Liver (tissue), 9 donors: ENCODE results near the gene PDE2A. TPM values are rescaled to one million over a fixed set of nuclear protein-coding genes. Genes with fewer than 3 reads are reported as not detected.

ENCODE experiments used
- DNase-seq: peaks from one replicate; pipeline ENCODE4 v3.0.0-alpha.2; 2017; ENCODE audit warnings: low spot score
- H3K27ac ChIP-seq, 2 donors: one replicate each; pipeline ENCODE4 v1.7.0; 2013; ENCODE audit warnings: inconsistent platforms in 2 of 2, low read length in 2 of 2, control low read depth in 1 of 2, low read depth in 1 of 2, mild to moderate bottlenecking in 1 of 2
- H3K27me3 ChIP-seq, 4 donors: one replicate each; pipeline versions ENCODE4 v1.6.1 to v1.7.0; 2013; ENCODE audit warnings: low read length in 3 of 4, inconsistent platforms in 1 of 4, mild to moderate bottlenecking in 1 of 4, moderate library complexity in 1 of 4; ENCODE audit not compliant: control insufficient read depth in 4 of 4, insufficient read depth in 4 of 4
- H3K36me3 ChIP-seq, 4 donors: one replicate each; pipeline versions ENCODE4 v1.6.1 to v1.7.0; 2013; ENCODE audit warnings: low read length in 3 of 4, mild to moderate bottlenecking in 3 of 4, low read depth in 1 of 4, moderate library complexity in 1 of 4; ENCODE audit not compliant: control insufficient read depth in 4 of 4, insufficient read depth in 3 of 4
- H3K4me1 ChIP-seq, 4 donors: one replicate each; pipeline versions ENCODE4 v1.6.1 to v1.7.0; 2013; ENCODE audit warnings: low read length in 3 of 4, mild to moderate bottlenecking in 3 of 4, moderate library complexity in 1 of 4; ENCODE audit not compliant: control insufficient read depth in 4 of 4, insufficient read depth in 4 of 4
- H3K4me3 ChIP-seq, 3 donors: one replicate each; pipeline versions ENCODE4 v1.6.1 to v1.7.0; 2013; ENCODE audit warnings: low read length in 3 of 3, control low read depth in 1 of 3, low read depth in 1 of 3, mild to moderate bottlenecking in 1 of 3
- H3K9ac ChIP-seq, 2 donors: one replicate each; pipeline ENCODE4 v1.7.0; 2013; ENCODE audit warnings: low read length in 2 of 2, mild to moderate bottlenecking in 2 of 2, moderate library complexity in 2 of 2, control low read depth in 1 of 2, low read depth in 1 of 2
- H3K9me3 ChIP-seq, 4 donors: one replicate each; pipeline versions ENCODE4 v1.6.1 to v1.7.0; 2013; ENCODE audit warnings: low read length in 3 of 4; ENCODE audit not compliant: control insufficient read depth in 4 of 4
- CTCF ChIP-seq: fragments of 150-350 bp; IDR thresholded peaks from 2 replicates; pipeline ENCODE4 v1.5.1; 2017; ENCODE audit warnings: improper control_type of control experiment, low read depth, low read length; ENCODE audit not compliant: missing input control
- FOXA1 ChIP-seq: IDR thresholded peaks from 2 replicates; pipeline ENCODE4 v1.6.1; 2016; ENCODE audit warnings: antibody characterized with exemption
- GABPA ChIP-seq, 2 donors: IDR thresholded peaks in 1 of 2; conservative IDR thresholded peaks in 1 of 2; 2 replicates each; pipeline ENCODE4 v1.6.1; 2016; ENCODE audit warnings: antibody characterized with exemption in 2 of 2, mild to moderate bottlenecking in 1 of 2, moderate library complexity in 1 of 2
- HNF4A ChIP-seq, 2 donors: conservative IDR thresholded peaks; 2 replicates each; pipeline ENCODE4 v1.6.1; 2016; ENCODE audit warnings: antibody characterized with exemption in 2 of 2, mild to moderate bottlenecking in 2 of 2
- JUND ChIP-seq, 2 donors: IDR thresholded peaks; 2 replicates each; pipeline ENCODE4 v1.6.1; 2016; ENCODE audit warnings: antibody characterized with exemption in 2 of 2
- NR2F2 ChIP-seq: IDR thresholded peaks from 2 replicates; pipeline ENCODE4 v1.6.1; 2016; ENCODE audit warnings: antibody characterized with exemption
- RAD21 ChIP-seq, 2 donors: IDR thresholded peaks; 2 replicates each; pipeline ENCODE4 v1.6.1; 2016; ENCODE audit warnings: antibody characterized with exemption in 2 of 2, mild to moderate bottlenecking in 2 of 2
- RXRA ChIP-seq, 2 donors: IDR thresholded peaks; 2 replicates each; pipeline ENCODE4 v1.6.1; 2017 to 2018; ENCODE audit warnings: antibody characterized with exemption in 2 of 2, mild to moderate bottlenecking in 1 of 2
- SP1 ChIP-seq: IDR thresholded peaks from 2 replicates; pipeline ENCODE4 v1.6.1; 2018; ENCODE audit warnings: antibody characterized with exemption, mild to moderate bottlenecking
- TAF1 ChIP-seq: conservative IDR thresholded peaks from 2 replicates; pipeline ENCODE4 v1.6.1; 2016; ENCODE audit warnings: antibody characterized with exemption, mild to moderate bottlenecking
- YY1 ChIP-seq: IDR thresholded peaks from 2 replicates; pipeline ENCODE4 v1.6.1; 2016; ENCODE audit warnings: antibody characterized with exemption, mild to moderate bottlenecking
- ZBTB33 ChIP-seq: IDR thresholded peaks from 2 replicates; pipeline ENCODE4 v1.6.1; 2016; ENCODE audit warnings: antibody characterized with exemption
- WGBS: extraction: QIAGEN DNeasy Blood & Tissue Kit; methylation state at CpG from one replicate; pipeline ENCODE4 v1.1.7; 2013; 5-methylcytosine and 5-hydroxymethylcytosine counted together
- polyA plus RNA-seq, 2 donors: library from polyadenylated mRNA; stranded (reverse) in 1 of 2; unstranded in 1 of 2; fragments of 200-250 nt in 1 of 2; fragments of >200 nt in 1 of 2; fragmentation: Nextera tagmentation in 1 of 2; extraction: Ambion mirVana in 1 of 2; gene quantifications; one replicate each; pipeline versions ENCODE4 v1.2.1 to v1.2.3, GENCODE V29; 2013 to 2015
- total RNA-seq, 2 donors: library from RNA; depleted of rRNA; stranded (reverse); fragments of >200 nt; gene quantifications; one replicate each; pipeline ENCODE4 v1.2.3, GENCODE V29; 2014
- TF ChIP-seq, protein P1 (sequence below): IDR thresholded peaks from 2 replicates; pipeline ENCODE4 v1.6.1; 2016; ENCODE audit warnings: antibody characterized with exemption, mild to moderate bottlenecking
- TF ChIP-seq, protein P2 (sequence below): IDR thresholded peaks from 2 replicates; pipeline ENCODE4 v1.6.1; 2016; ENCODE audit warnings: antibody characterized with exemption
- donor health status: healthy.
- donor health status: healthy.
- donor health status: healthy.
- donor health status: healthy.
- donor health status: healthy.

The PDE2A gene
- total and polyA plus RNA-seq, 4 donors: 4.3 to 32.8 (median 12.9) TPM

GRCh38 chr11:72602250-72602904 lies 71.8 kb downstream of the PDE2A start:
- H3K4me1 ChIP-seq: no peaks in the 10 kb centered on the region
- no peaks in the 10 kb centered on the region for H3K36me3 ChIP-seq
- H3K4me3 ChIP-seq: no peak overlapping the region
- H3K27ac ChIP-seq: no peak overlapping the region
- 66% methylated on average over 11 of the region's 11 CpGs for WGBS
- no peak for DNase-seq
- H3K27me3 ChIP-seq: no peaks in the 10 kb centered on the region
- TF ChIP-seq SP1 (no peak), TAF1 (no peak), NR2F2 (no peak), JUND (IDR thresholded peaks at IDR 0.05) (no peak), ZBTB33 (no peak), FOXA1 (no peak), RAD21 (IDR thresholded peaks at IDR 0.05) (no peak), GABPA (IDR thresholded peaks at IDR 0.05 in 1 of 2, conservative IDR thresholded peaks at IDR 0.05 in 1 of 2) (no peak), HNF4A (conservative IDR thresholded peaks at IDR 0.05) (no peak), YY1 (no peak), CTCF (no peak), RXRA (IDR thresholded peaks at IDR 0.05) (no peak)
- TF ChIP-seq, protein P1, sequence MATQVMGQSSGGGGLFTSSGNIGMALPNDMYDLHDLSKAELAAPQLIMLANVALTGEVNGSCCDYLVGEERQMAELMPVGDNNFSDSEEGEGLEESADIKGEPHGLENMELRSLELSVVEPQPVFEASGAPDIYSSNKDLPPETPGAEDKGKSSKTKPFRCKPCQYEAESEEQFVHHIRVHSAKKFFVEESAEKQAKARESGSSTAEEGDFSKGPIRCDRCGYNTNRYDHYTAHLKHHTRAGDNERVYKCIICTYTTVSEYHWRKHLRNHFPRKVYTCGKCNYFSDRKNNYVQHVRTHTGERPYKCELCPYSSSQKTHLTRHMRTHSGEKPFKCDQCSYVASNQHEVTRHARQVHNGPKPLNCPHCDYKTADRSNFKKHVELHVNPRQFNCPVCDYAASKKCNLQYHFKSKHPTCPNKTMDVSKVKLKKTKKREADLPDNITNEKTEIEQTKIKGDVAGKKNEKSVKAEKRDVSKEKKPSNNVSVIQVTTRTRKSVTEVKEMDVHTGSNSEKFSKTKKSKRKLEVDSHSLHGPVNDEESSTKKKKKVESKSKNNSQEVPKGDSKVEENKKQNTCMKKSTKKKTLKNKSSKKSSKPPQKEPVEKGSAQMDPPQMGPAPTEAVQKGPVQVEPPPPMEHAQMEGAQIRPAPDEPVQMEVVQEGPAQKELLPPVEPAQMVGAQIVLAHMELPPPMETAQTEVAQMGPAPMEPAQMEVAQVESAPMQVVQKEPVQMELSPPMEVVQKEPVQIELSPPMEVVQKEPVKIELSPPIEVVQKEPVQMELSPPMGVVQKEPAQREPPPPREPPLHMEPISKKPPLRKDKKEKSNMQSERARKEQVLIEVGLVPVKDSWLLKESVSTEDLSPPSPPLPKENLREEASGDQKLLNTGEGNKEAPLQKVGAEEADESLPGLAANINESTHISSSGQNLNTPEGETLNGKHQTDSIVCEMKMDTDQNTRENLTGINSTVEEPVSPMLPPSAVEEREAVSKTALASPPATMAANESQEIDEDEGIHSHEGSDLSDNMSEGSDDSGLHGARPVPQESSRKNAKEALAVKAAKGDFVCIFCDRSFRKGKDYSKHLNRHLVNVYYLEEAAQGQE: no peak
- TF ChIP-seq, protein P2, sequence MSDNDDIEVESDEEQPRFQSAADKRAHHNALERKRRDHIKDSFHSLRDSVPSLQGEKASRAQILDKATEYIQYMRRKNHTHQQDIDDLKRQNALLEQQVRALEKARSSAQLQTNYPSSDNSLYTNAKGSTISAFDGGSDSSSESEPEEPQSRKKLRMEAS: no peak
- no peak overlapping the region for H3K9ac ChIP-seq
- H3K9me3 ChIP-seq: no peaks in the 10 kb centered on the region

DNA sequence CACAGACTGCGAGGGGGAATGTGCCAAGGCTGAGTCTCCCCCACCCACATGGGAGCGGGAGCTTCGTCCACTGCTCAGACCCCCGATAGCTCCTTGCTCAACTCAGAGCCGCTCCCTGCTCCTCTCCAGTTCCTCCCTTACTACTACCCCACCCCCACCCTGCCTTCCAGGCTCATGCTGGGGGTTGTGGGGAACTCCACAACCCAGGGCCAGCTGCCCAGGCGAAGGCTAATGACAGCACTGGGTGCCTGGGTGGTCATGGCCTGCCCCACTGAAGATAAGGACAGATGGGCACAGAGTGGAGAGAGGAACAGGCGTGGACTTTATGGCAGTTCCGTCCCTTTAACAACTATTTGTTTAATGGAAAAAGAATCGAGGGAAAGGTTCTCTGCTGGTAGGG lies 73.7 kb downstream of the PDE2A start:
- TF ChIP-seq RAD21 (IDR thresholded peaks at IDR 0.05): no peak
- Histone ChIP-seq H3K9me3 (no peaks in the 10 kb centered on the region), H3K27me3 (no peaks in the 10 kb centered on the region), H3K27ac (no peak overlapping the region), H3K4me3 (no peak overlapping the region), H3K4me1 (no peaks in the 10 kb centered on the region), H3K36me3 (no peaks in the 10 kb centered on the region), H3K9ac (no peak overlapping the region)
- no peak for DNase-seq
- WGBS: 59% methylated on average over 9 of the region's 9 CpGs
